Mesenchymal stem cell (in vitro differentiated cells and primary cell): Measurements from ENCODE around the gene NACC2.

Source experiments
- DNase-seq: peaks from one replicate; pipeline ENCODE4 v3.0.0-alpha.2; 2013
- H2AFZ ChIP-seq: one replicate; pipeline ENCODE4 v1.6.1; 2013; ENCODE audit warnings: low read depth, mild to moderate bottlenecking, control low read depth, inconsistent platforms, low read length, moderate library complexity
- H2AK5ac ChIP-seq: 2 replicates; pipeline ENCODE4 v1.6.1; 2013; ENCODE audit warnings: low read length, moderate library complexity, mild to moderate bottlenecking, inconsistent platforms; ENCODE audit not compliant: severe bottlenecking
- H2BK120ac ChIP-seq: one replicate; pipeline ENCODE4 v1.6.1; 2013; ENCODE audit warnings: low read depth, mild to moderate bottlenecking, inconsistent platforms, low read length, moderate library complexity
- H2BK12ac ChIP-seq, 2 experiments: one replicate each; pipeline ENCODE4 v1.6.1; 2013; ENCODE audit warnings: inconsistent platforms in 2 of 2, low read length in 2 of 2, mild to moderate bottlenecking in 2 of 2, moderate library complexity in 2 of 2, control low read depth in 1 of 2
- H2BK15ac ChIP-seq: one replicate; pipeline ENCODE4 v1.6.1; 2013; ENCODE audit warnings: mild to moderate bottlenecking, low read depth, inconsistent platforms; ENCODE audit not compliant: poor library complexity, severe bottlenecking
- H2BK5ac ChIP-seq: 2 replicates; pipeline ENCODE4 v1.6.1; 2013; ENCODE audit warnings: low read depth, mild to moderate bottlenecking, low read length, control low read depth, inconsistent platforms; ENCODE audit not compliant: poor library complexity, severe bottlenecking
- H3K14ac ChIP-seq, 2 experiments: one replicate each; pipeline ENCODE4 v1.6.1; 2013; ENCODE audit warnings: inconsistent platforms in 2 of 2, low read length in 2 of 2, control low read depth in 1 of 2, mild to moderate bottlenecking in 1 of 2, moderate library complexity in 1 of 2
- H3K18ac ChIP-seq, 2 experiments: one replicate each; pipeline ENCODE4 v1.6.1; 2013; ENCODE audit warnings: inconsistent platforms in 2 of 2, low read length in 2 of 2, control low read depth in 1 of 2, low read depth in 1 of 2, mild to moderate bottlenecking in 1 of 2
- H3K23ac ChIP-seq, 2 experiments: one replicate each; pipeline ENCODE4 v1.6.1; 2013; ENCODE audit warnings: inconsistent platforms in 2 of 2, low read length in 2 of 2, mild to moderate bottlenecking in 2 of 2, moderate library complexity in 2 of 2, control low read depth in 1 of 2
- H3K27ac ChIP-seq: 2 replicates; pipeline ENCODE4 v1.5.1; 2013; ENCODE audit warnings: mild to moderate bottlenecking, moderate library complexity, low read length, control low read depth, inconsistent platforms; ENCODE audit not compliant: poor library complexity, severe bottlenecking
- H3K27me3 ChIP-seq, 2 experiments: 2 replicates each; pipeline versions ENCODE4 v1.6.1 to v1.7.0; 2013; ENCODE audit warnings: low read length in 2 of 2, mild to moderate bottlenecking in 2 of 2, moderate library complexity in 2 of 2, control low read depth in 1 of 2, inconsistent platforms in 1 of 2; ENCODE audit not compliant: control insufficient read depth in 1 of 2, insufficient read depth in 1 of 2
- H3K36me3 ChIP-seq, 2 experiments: 2 replicates each; pipeline versions ENCODE4 v1.6.1 to v1.7.0; 2013; ENCODE audit warnings: low read length in 2 of 2, control low read depth in 1 of 2, inconsistent platforms in 1 of 2, low read depth in 1 of 2, mild to moderate bottlenecking in 1 of 2; ENCODE audit not compliant: insufficient read depth in 2 of 2, control insufficient read depth in 1 of 2
- H3K4ac ChIP-seq, 2 experiments: one replicate each; pipeline ENCODE4 v1.6.1; 2013; ENCODE audit warnings: inconsistent platforms in 2 of 2, low read length in 2 of 2, mild to moderate bottlenecking in 2 of 2, moderate library complexity in 2 of 2, control low read depth in 1 of 2, low read depth in 1 of 2
- H3K4me1 ChIP-seq: 2 replicates; pipeline ENCODE4 v1.6.1; 2013; ENCODE audit warnings: low read depth, low read length, control low read depth; ENCODE audit not compliant: control insufficient read depth, insufficient read depth
- H3K4me2 ChIP-seq: 2 replicates; pipeline ENCODE4 v1.6.1; 2013; ENCODE audit warnings: low read length, mild to moderate bottlenecking, inconsistent platforms; ENCODE audit not compliant: poor library complexity, severe bottlenecking
- H3K4me3 ChIP-seq, 2 experiments: 2 replicates each; pipeline versions ENCODE4 v1.5.1 to v1.7.0; 2013; ENCODE audit warnings: low read length in 2 of 2, mild to moderate bottlenecking in 2 of 2, control low read depth in 1 of 2, low read depth in 1 of 2; ENCODE audit not compliant: insufficient read depth in 1 of 2
- H3K79me1 ChIP-seq: replicated peaks from 2 replicates; pipeline ENCODE4 v1.6.1; 2013; ENCODE audit warnings: mild to moderate bottlenecking, control low read depth, low read length, inconsistent platforms; ENCODE audit not compliant: poor library complexity, severe bottlenecking
- H3K9ac ChIP-seq: 2 replicates; pipeline ENCODE4 v1.7.0; 2013; ENCODE audit warnings: mild to moderate bottlenecking, low read length, moderate library complexity
- H3K9me3 ChIP-seq: 2 replicates; pipeline ENCODE4 v1.7.0; 2013; ENCODE audit warnings: mild to moderate bottlenecking, low read length; ENCODE audit not compliant: control insufficient read depth
- H4K8ac ChIP-seq: one replicate; pipeline ENCODE4 v1.6.1; 2013; ENCODE audit warnings: inconsistent platforms, mild to moderate bottlenecking, low read length, moderate library complexity
- H4K91ac ChIP-seq: one replicate; pipeline ENCODE4 v1.6.1; 2013; ENCODE audit warnings: mild to moderate bottlenecking, low read length, inconsistent platforms
- WGBS: methylation state at CpG from one replicate; pipeline ENCODE4 v1.1.7; 2013; ENCODE audit warnings: mixed read lengths; 5-methylcytosine and 5-hydroxymethylcytosine counted together

NACC2 gene

GRCh38 chr9:136036848-136037247 lies 58.2 kb downstream of the NACC2 start:
- H3K4me3 ChIP-seq = no peak overlapping the region
- no peak overlapping the region for H2BK5ac ChIP-seq
- H3K4me1 ChIP-seq = peaks cover 2% of the 10 kb centered on the region
- no peak overlapping the region for H3K4me2 ChIP-seq
- H4K91ac ChIP-seq = no peak overlapping the region
- H2BK120ac ChIP-seq = no peak overlapping the region
- no peak overlapping the region for H2BK12ac ChIP-seq
- H3K9me3 ChIP-seq = peaks cover 14% of the 10 kb centered on the region
- H3K27ac ChIP-seq = no peak overlapping the region
- no peak overlapping the region for H3K4ac ChIP-seq
- no peak overlapping the region for H2AFZ ChIP-seq
- no peak overlapping the region for H3K18ac ChIP-seq
- peaks cover 10 to 11% of the 10 kb centered on the region in 2 experiments for H3K36me3 ChIP-seq
- H3K27me3 ChIP-seq = no peaks in the 10 kb centered on the region
- DNase-seq = no peak
- H2BK15ac ChIP-seq = no peak overlapping the region
- H3K23ac ChIP-seq = no peak overlapping the region
- H3K79me1 ChIP-seq = peaks cover 13% of the 10 kb centered on the region
- H3K14ac ChIP-seq = no peak overlapping the region
- H2AK5ac ChIP-seq = no peak overlapping the region
- H3K9ac ChIP-seq = no peak overlapping the region
- H4K8ac ChIP-seq = no peak overlapping the region
- whole genome bisulfite sequencing = 89% methylated on average over 1 of the region's 2 CpGs

GRCh38 chr9:136036050-136036449 lies 59.0 kb downstream of the NACC2 start:
- H3K27me3 ChIP-seq = no peaks in the 10 kb centered on the region
- no peak overlapping the region for H4K91ac ChIP-seq
- no peak overlapping the region for H3K4ac ChIP-seq
- peak; percentile 23 for DNase-seq
- H3K4me3 ChIP-seq = no peak overlapping the region
- H3K36me3 ChIP-seq = peaks cover 10 to 13% of the 10 kb centered on the region in 2 experiments
- peaks cover 14% of the 10 kb centered on the region for H3K9me3 ChIP-seq
- no peak overlapping the region for H2AK5ac ChIP-seq
- H3K14ac ChIP-seq = no peak overlapping the region
- no peak overlapping the region for H3K9ac ChIP-seq
- H2BK120ac ChIP-seq = no peak overlapping the region
- WGBS = 80% methylated on average over 6 of the region's 6 CpGs
- no peak overlapping the region for H2BK12ac ChIP-seq
- H4K8ac ChIP-seq = no peak overlapping the region
- no peak overlapping the region for H3K27ac ChIP-seq
- no peak overlapping the region for H3K18ac ChIP-seq
- H3K4me1 ChIP-seq = peaks cover 6% of the 10 kb centered on the region
- no peak overlapping the region for H3K4me2 ChIP-seq
- no peak overlapping the region for H2BK5ac ChIP-seq
- no peak overlapping the region for H3K23ac ChIP-seq
- no peak overlapping the region for H2BK15ac ChIP-seq
- no peak overlapping the region for H2AFZ ChIP-seq
- peaks cover 13% of the 10 kb centered on the region for H3K79me1 ChIP-seq

- H2BK12ac ChIP-seq = no peak overlapping the region
- no peak for DNase-seq
- no peak overlapping the region for H3K14ac ChIP-seq
- H2AK5ac ChIP-seq = no peak overlapping the region
- H3K4ac ChIP-seq = no peak overlapping the region
- no peaks in the 10 kb centered on the region for H3K27me3 ChIP-seq
- H2AFZ ChIP-seq = no peak overlapping the region
- H3K9ac ChIP-seq = peak overlapping the region; percentile 2
- no peak overlapping the region for H3K23ac ChIP-seq
- peaks cover 21% of the 10 kb centered on the region for H3K79me1 ChIP-seq
- H3K9me3 ChIP-seq = no peaks in the 10 kb centered on the region
- H2BK5ac ChIP-seq = no peak overlapping the region
- no peak overlapping the region for H2BK15ac ChIP-seq
- H3K36me3 ChIP-seq = peaks cover 6 to 28% of the 10 kb centered on the region in 2 experiments
- no peak overlapping the region for H4K91ac ChIP-seq
- H3K4me3 ChIP-seq = no peak overlapping the region
- no peak overlapping the region for H3K4me2 ChIP-seq
- H4K8ac ChIP-seq = no peak overlapping the region
- H2BK120ac ChIP-seq = no peak overlapping the region
- peaks cover 20% of the 10 kb centered on the region for H3K4me1 ChIP-seq
- H3K18ac ChIP-seq = no peak overlapping the region
- no peak overlapping the region for H3K27ac ChIP-seq
- 94% methylated on average over 12 of the region's 13 CpGs for WGBS
Measured at GRCh38 chr9:136031741-136032730, 63.1 kb downstream of the NACC2 start.

GRCh38 chr9:136031094-136031493 lies 64.0 kb downstream of the NACC2 start:
- Histone ChIP-seq H3K23ac (no peak overlapping the region), H3K14ac (no peak overlapping the region), H2BK12ac (no peak overlapping the region), H2AFZ (no peak overlapping the region), H3K79me1 (peaks cover 24% of the 10 kb centered on the region), H2BK120ac (no peak overlapping the region), H2AK5ac (no peak overlapping the region), H3K4me1 (peaks cover 20% of the 10 kb centered on the region), H3K27ac (no peak overlapping the region), H3K27me3 (no peaks in the 10 kb centered on the region), H4K91ac (no peak overlapping the region), H3K4me3 (no peak overlapping the region), H3K18ac (no peak overlapping the region), H4K8ac (no peak overlapping the region), H2BK15ac (no peak overlapping the region), H3K9me3 (no peaks in the 10 kb centered on the region), H3K4ac (no peak overlapping the region), H3K9ac (no peak overlapping the region), H3K4me2 (no peak overlapping the region), H2BK5ac (no peak overlapping the region), H3K36me3 (peaks cover 6 to 31% of the 10 kb centered on the region in 2 experiments)
- WGBS = 98% methylated on average over 8 of the region's 8 CpGs
- no peak for DNase-seq
